GM10266 (cell line): ENCODE measurements around the gene CAMK2A.

Experiments
- DNase-seq: peaks from one replicate; pipeline ENCODE4 v3.0.0; 2012; ENCODE audit errors: extremely low spot score
- CTCF ChIP-seq: IDR thresholded peaks from 2 replicates; pipeline ENCODE4 v1.5.1; 2012; ENCODE audit warnings: mild to moderate bottlenecking, low read depth; ENCODE audit not compliant: control insufficient read depth, insufficient read depth; ENCODE audit errors: missing control alignments

CAMK2A gene

GRCh38 chr5:150296496-150296895 lies 6.9 kb upstream of the CAMK2A start:
- TF ChIP-seq CTCF, result no peak
- DNase-seq, result no peak

GRCh38 chr5:150295741-150296486 lies 6.3 kb upstream of the CAMK2A start:
- DNase-seq, result no peak
- no peak for TF ChIP-seq CTCF

DNA sequence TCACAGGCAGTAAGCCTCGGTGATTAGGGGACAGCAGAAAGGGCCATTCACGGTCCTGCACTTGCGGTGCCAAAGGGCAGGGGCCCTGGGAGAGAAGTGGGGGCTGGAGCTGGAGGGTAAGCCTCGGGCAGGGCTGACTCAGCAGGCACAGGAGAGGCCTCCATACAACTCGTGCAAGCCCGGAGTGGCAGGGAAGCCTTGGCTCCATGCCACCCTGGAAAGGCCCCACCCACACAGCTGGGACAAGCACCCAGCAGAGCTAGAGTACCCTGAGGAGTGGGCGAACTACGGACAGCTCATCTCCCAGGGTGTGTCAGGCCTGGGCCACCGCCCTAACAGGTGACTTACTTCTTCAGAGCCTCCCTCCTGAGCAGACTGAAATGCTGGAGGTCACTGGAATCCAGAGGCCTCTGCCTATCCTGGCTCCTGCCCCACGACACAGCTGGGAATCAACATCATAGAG lies 5.6 kb upstream of the CAMK2A start:
- no peak for TF ChIP-seq CTCF
- no peak for DNase-seq

GRCh38 chr5:150294551-150295071 lies 5.0 kb upstream of the CAMK2A start:
- TF ChIP-seq CTCF, result no peak
- DNase-seq, result no peak

GRCh38 chr5:150293091-150293941 lies 3.7 kb upstream of the CAMK2A start:
- TF ChIP-seq CTCF, result no peak
- no peak for DNase-seq

DNA sequence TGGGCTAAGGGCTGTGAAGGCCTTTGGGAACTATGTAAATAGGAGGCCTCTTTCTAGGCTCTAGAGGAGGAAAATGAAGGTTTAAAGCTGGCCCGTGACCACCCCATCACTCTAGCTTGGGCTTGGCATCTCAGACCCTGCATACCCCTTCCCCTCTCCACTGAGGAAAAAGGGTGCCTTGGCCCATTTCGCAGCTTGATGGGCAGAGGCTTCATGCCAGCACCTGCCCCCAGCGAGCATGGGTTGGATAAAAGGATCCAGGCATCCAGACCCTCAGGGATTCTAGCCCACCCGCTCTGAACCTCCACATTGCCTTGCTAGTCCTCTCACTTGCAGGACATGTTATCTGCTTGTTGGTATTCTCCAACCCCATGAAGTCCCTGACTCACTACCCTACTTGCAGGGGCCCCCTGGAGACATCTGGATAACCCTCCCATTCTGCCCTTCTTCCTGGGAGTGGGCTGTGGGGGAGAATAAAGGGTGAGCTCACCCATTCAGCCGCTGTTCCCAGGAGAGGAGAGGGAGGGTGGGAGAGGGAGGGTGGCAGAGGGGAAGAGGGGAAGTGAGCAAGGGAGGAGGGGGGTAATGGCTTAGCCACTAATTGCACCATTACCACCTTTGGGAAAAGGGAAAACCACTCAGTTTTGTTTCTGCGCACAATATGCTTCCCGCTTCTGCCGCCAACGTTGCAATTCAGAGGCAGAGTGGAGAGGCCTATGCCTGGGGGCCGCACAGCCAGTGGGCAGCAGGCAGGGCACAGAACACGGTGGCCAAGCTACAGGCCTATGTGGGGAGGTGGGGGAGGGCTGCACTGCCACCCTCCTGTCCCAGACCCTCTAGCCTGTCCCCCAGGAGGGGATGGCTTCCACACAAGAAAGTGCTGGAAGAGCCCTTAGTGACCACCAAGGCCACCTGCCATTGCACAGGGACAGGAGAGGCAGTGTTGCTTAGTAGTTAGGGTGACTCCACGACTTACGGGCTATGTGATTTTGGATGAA lies 2.1 kb upstream of the CAMK2A start:
- no peak for DNase-seq
- no peak for TF ChIP-seq CTCF
